Upper lobe of left lung (tissue), 4 donors: ENCODE data around the gene MTMR1.

Source experiments
- POLR2AphosphoS5 ChIP-seq, 2 donors: sonication (generic); formaldehyde crosslinking; IDR thresholded peaks; one replicate each; pipeline ENCODE4 v1.5.1; 2017; ENCODE audit warnings: antibody characterized with exemption in 2 of 2
- TF ChIP-seq, protein P1 (sequence below), 6 experiments: fragments of 450-650 bp in 4 of 6; fragments of 200-600 bp in 2 of 6; sonication (generic) in 2 of 6; IDR thresholded peaks; one replicate each; pipeline ENCODE4 v1.5.1; 2016 to 2019; ENCODE audit warnings: antibody characterized with exemption in 6 of 6

DNA sequence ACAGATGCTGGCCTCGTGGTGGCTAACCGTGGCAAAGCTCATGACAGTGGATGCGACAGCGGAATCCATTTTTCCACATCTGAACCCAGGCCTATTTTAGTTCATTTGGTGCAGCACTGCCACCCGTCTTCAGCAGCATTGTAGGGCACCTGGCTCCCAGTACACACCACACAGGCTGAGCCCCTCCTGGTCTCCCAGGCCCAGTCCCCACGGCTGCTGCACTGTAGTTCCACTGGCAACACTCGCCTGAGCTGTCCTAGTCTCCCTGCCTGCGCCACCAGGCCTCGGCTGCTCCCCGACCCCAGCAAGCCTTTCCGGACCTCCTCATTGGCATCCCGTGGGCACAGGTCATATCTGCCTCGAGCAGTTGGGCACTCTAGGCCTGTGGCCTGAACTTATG lies 76.2 kb downstream of the MTMR1 start:
- TF ChIP-seq, protein P1, sequence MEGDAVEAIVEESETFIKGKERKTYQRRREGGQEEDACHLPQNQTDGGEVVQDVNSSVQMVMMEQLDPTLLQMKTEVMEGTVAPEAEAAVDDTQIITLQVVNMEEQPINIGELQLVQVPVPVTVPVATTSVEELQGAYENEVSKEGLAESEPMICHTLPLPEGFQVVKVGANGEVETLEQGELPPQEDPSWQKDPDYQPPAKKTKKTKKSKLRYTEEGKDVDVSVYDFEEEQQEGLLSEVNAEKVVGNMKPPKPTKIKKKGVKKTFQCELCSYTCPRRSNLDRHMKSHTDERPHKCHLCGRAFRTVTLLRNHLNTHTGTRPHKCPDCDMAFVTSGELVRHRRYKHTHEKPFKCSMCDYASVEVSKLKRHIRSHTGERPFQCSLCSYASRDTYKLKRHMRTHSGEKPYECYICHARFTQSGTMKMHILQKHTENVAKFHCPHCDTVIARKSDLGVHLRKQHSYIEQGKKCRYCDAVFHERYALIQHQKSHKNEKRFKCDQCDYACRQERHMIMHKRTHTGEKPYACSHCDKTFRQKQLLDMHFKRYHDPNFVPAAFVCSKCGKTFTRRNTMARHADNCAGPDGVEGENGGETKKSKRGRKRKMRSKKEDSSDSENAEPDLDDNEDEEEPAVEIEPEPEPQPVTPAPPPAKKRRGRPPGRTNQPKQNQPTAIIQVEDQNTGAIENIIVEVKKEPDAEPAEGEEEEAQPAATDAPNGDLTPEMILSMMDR (IDR thresholded peaks at IDR 0.05), result no peak
- no peak for TF ChIP-seq POLR2AphosphoS5 (IDR thresholded peaks at IDR 0.05)
